HG03521 (cell line): ENCODE measurements around the gene LRRC4B.

Experiments
- ATAC-seq: cut with Tn5 transposase; IDR thresholded peaks from one replicate; pipeline ENCODE4 v1.9.1; 2021; ENCODE audit warnings: mild to moderate bottlenecking, moderate library complexity; ENCODE audit not compliant: unreplicated experiment

Gene LRRC4B

DNA sequence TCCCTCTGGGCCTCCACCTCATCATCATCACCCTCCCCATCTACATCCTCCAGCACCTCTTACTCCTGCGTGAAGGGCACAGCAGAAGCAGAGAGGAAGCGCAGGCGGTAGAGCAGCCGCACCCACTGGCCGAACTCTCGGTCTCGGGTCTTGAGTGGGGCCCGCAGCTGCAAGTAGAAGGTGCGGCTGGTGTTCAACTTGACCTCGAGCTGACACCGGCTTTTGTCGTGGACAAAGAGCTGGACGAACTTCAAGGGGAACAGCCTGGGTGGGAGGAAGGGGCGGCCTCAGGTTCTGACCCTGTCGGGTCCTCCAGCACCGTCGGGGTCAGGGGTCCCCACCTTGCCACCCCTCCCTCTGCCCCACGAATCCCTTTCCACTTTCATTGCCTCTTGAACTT lies 100.7 kb downstream of the LRRC4B start:
- no peak for ATAC-seq
